DND-41 (cell line): ENCODE results near the gene MIDN.

Experiments used
- EZH2 ChIP-seq: IDR thresholded peaks from 3 replicates; pipeline ENCODE4 v1.6.1; 2012; ENCODE audit warnings: borderline replicate concordance, low read depth, mild to moderate bottlenecking, moderate library complexity, low read length, inconsistent platforms; ENCODE audit not compliant: severe bottlenecking
- TF ChIP-seq, protein P1 (sequence below): IDR thresholded peaks from 2 replicates; pipeline ENCODE4 v1.5.1; 2012; ENCODE audit warnings: borderline replicate concordance, low read length, moderate library complexity, mild to moderate bottlenecking; ENCODE audit not compliant: poor library complexity, severe bottlenecking; ENCODE audit errors: extremely low read depth

DNA sequence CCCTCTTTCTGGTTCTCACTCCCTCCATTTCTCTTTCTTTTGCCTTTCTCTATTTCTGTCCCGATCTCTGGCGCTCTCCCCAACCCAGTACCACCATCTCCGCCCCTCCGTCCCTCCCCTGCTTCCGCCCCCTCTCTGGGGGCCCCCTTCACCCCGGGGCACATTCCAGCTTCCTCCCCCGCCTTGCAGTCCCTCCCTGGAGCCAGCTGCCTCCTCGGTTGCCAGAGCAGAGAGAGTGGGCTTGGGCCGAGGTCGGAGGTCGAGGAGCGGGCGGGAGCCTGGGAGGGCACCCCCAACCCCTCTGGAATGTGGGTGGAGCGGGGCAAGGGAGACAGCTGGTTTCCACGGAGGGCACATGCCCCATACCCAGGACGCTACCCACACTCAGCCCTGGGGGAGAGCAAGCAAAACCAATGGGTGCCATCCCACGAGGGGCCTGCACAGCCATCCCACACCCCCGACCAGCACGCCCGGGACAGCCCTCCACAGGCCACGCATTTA lies 14.3 kb downstream of the MIDN start:
- TF ChIP-seq, protein P1, sequence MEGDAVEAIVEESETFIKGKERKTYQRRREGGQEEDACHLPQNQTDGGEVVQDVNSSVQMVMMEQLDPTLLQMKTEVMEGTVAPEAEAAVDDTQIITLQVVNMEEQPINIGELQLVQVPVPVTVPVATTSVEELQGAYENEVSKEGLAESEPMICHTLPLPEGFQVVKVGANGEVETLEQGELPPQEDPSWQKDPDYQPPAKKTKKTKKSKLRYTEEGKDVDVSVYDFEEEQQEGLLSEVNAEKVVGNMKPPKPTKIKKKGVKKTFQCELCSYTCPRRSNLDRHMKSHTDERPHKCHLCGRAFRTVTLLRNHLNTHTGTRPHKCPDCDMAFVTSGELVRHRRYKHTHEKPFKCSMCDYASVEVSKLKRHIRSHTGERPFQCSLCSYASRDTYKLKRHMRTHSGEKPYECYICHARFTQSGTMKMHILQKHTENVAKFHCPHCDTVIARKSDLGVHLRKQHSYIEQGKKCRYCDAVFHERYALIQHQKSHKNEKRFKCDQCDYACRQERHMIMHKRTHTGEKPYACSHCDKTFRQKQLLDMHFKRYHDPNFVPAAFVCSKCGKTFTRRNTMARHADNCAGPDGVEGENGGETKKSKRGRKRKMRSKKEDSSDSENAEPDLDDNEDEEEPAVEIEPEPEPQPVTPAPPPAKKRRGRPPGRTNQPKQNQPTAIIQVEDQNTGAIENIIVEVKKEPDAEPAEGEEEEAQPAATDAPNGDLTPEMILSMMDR: no peak
- TF ChIP-seq EZH2: no peak
